Astrocyte (in vitro differentiated cells and primary cell): ENCODE results near the gene ZFTA.

ENCODE experiments used
- EZH2 ChIP-seq: IDR thresholded peaks from 2 replicates; pipeline ENCODE4 v1.6.1; 2012; ENCODE audit warnings: mild to moderate bottlenecking, low read length, inconsistent platforms; ENCODE audit not compliant: insufficient read depth
- TF ChIP-seq, protein P1 (sequence below): IDR thresholded peaks from 2 replicates; pipeline ENCODE4 v1.5.1; 2011; ENCODE audit warnings: low read depth, mild to moderate bottlenecking, inconsistent platforms, low read length, moderate library complexity; ENCODE audit not compliant: insufficient read depth

DNA sequence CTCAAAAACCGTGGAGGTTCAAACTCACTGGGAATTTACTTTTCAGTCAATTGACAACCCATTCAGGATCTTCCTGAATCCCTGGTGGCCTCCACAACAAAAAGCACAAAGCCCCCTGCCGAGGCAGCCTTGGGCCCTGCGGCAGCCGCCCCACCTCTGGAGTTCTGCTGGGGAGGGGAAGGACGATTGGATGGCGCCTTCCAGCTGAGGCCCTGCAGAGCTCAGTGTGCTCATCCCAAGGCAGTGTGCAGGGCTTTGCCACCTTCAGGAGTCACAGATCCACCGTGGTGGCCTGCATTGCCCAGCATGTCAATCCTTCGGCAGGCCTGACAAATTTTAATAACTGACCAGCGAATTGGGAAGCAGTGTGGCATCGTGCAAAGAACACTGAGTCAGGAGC lies 7.4 kb downstream of the ZFTA start:
- TF ChIP-seq, protein P1, sequence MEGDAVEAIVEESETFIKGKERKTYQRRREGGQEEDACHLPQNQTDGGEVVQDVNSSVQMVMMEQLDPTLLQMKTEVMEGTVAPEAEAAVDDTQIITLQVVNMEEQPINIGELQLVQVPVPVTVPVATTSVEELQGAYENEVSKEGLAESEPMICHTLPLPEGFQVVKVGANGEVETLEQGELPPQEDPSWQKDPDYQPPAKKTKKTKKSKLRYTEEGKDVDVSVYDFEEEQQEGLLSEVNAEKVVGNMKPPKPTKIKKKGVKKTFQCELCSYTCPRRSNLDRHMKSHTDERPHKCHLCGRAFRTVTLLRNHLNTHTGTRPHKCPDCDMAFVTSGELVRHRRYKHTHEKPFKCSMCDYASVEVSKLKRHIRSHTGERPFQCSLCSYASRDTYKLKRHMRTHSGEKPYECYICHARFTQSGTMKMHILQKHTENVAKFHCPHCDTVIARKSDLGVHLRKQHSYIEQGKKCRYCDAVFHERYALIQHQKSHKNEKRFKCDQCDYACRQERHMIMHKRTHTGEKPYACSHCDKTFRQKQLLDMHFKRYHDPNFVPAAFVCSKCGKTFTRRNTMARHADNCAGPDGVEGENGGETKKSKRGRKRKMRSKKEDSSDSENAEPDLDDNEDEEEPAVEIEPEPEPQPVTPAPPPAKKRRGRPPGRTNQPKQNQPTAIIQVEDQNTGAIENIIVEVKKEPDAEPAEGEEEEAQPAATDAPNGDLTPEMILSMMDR: no peak
- no peak for TF ChIP-seq EZH2
